Anterior cingulate cortex (tissue), 58 donors: ENCODE data around the gene GTF2F1.
"Not testable (repeated sequence)": the region's sequence is repeated elsewhere in the genome, so short reads cannot be mapped to it uniquely, and the experiment has no call there.

Source experiments
- DNase-seq, 58 donors: peaks; one replicate each; lab custom pipeline; 2025; lab: John Stamatoyannopoulos, UW

GTF2F1 gene

DNA sequence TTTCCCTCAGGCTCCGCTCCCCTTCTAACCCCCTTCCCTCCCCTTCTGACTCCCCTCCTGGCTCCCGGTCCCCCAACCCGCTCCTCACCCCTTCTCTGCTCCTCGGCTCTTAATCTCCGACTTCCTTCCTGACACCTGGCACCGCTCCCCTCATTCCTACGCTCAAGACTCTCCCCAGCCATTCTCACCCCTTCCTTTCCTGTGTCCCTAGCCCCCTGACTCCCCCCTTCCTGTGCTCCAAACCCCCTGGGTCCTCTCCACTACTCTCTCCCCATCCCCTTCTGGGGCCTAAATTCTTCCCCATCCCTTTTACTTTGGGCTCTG, 31.0 kb downstream of the GTF2F1 start:
- DNase-seq: no peak

DNA sequence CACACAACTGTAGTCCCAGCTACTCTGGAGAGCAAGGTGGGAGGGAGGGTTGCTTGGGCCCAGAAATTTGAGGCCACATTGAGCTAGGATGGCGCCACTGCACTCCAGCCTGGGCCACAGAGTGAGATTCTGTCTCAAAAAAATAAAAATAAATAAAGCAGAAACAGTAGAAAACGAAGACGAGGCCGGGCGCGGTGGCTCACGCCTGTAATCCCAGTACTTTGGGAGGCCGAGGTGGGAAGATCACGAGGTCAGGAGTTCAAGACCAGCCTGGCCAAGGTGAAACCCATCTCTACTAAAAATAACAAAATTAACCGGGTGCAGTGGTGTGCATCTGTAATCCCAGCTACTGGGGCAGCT, 32.1 kb downstream of the GTF2F1 start:
- DNase-seq: not testable (repeated sequence)

GRCh38 chr19:6360445-6360844, 32.5 kb downstream of the GTF2F1 start:
- DNase-seq: not testable (repeated sequence)

GRCh38 chr19:6359568-6360341, 33.2 kb downstream of the GTF2F1 start:
- no peak for DNase-seq

DNA sequence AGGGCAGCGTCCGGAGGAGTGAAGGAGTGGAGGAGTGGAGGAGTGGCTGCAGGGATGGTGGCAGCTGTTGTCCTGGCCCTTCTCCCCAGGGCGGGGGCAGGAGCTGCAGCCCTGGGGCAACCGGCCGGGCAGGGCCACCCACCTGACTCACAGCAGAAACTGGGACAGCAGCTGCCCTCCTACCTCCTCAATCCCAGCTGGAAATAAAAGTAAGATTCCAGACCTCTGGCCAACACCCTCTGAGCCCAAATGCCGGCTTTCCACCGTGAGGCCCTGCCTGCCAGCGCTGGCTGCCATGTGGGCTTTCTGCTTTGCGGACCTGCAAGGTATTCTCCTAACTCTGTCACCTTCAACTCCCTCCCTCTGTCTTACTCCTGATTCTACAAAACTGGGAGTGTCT, 35.0 kb downstream of the GTF2F1 start:
- no peak for DNase-seq

- DNase-seq: no peak
These were observed 35.8 kb downstream of the GTF2F1 start for GRCh38 chr19:6357174-6357573.

DNA sequence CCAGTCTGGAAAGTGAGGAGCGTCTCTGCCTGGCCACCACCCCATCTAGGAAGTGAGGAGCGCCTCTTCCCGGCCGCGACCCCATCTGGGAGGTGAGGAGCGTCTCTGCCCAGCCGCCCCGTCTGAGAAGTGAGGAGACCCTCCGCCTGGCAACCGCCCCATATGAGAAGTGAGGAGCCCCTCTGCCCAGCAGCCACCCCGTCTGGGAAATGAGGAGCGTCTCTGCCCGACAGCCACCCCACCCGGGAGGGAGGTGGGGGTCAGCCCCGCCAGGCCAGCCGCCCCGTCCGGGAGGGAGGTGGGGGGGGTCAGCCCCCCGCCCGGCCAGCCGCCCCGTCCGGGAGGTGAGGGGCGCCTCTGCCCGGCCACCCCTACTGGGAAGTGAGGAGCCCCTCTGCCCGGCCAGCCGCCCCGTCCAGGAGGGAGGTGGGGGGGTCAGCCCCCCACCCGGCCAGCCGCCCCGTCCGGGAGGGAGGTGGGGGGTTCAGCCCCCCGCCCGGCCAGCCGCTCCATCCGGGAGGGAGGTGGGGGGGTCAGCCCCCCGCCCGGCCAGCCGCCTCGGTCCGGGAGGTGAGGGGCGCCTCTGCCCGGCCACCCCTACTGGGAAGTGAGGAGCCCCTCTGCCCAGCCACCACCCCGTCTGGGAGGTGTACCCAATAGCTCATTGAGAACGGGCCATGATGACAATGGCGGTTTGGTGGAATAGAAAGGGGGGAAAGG, 37.5 kb downstream of the GTF2F1 start:
- DNase-seq: not testable (repeated sequence)

DNA sequence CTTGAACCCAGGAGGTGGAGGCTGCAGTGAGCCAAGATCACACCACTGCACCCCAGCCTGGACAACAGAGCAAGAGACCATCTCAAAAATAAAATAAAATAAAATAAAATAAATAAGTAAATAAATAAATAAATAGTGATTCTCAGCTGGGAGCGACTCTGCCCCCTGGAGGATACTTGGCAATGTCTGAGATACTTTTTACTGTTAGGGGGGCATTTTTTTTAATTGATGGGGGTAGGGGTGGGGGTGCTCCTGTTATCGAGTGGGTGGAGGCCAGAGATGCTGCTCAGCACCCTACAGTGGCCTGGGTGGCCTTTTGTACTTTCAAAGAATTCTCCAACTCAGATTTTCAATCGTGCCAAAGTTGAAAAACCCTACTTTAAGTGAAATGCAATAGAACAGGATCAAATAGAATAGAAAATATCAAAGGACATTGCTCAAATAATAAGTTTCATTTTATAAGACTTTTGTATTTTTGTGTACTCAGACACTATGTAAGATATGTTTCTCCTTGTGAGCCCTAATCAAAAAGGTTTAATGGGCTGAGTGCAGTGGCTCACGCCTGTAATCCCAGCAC, 38.8 kb downstream of the GTF2F1 start:
- no peak for DNase-seq

GRCh38 chr19:6352381-6353165, 40.4 kb downstream of the GTF2F1 start:
- no peak for DNase-seq

DNA sequence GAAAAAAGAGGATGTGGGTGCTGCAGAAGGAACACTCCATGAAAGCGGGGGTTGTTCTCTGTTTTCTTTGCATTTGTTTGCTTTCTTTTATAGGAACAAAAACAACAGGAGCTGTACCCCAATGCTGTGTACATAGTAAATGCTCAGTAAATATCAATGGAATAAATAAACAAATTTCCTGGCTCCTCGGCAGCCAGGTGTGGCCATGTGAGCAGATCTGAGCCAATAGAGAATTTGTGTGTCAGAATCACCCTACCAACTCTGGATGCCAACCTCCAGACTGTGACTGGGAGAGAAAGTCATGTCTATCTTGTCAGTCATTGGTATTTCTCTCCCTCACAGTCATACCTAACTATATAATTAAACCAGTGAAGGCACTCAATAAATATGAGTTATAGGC, 42.3 kb downstream of the GTF2F1 start:
- DNase-seq: no peak

- DNase-seq: not testable (repeated sequence)
These were observed 43.7 kb downstream of the GTF2F1 start for GRCh38 chr19:6349271-6349670.

- DNase-seq: no peak
These were observed 49.5 kb downstream of the GTF2F1 start for GRCh38 chr19:6343462-6343861.

- DNase-seq: peak in 5 of 58 donors; percentile 1 to 12 (median 10)
These were observed 52.3 kb downstream of the GTF2F1 start for GRCh38 chr19:6340493-6341201.

- no peak for DNase-seq
These were observed 58.3 kb downstream of the GTF2F1 start for GRCh38 chr19:6334490-6335285.

DNA sequence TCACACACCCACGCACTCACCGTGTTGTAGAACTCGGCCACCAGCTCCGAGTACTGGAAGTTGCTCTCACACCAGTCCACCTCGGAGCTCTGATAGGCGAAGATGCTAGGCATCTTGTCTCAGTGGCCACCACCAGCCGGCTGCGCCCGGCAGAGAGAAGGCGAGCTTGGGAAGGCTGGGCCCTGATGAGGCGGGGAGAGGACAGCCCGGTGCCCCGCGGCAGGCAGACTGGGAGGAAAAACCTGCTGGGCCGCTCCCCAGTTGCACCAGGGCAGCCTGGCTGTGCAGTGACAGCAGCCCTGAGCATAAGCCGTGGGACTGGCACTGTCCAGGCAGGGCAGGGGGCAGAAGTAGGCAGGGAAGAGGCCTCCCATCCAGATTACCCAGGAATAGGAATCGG, 59.5 kb downstream of the GTF2F1 start, which contains the start of gene ACER1:
ACER1 (minus strand) TSS at position 174 of the 400 bp plus-strand sequence; CDS start at position 113, 61 bp downstream.
- no peak for DNase-seq
